Transverse colon (tissue), 4 donors: ENCODE results near the gene EFR3B. TPM values are rescaled to one million over a fixed set of nuclear protein-coding genes. Genes with fewer than 3 reads are reported as not detected.
A peak's percentile ranks its signal among the peaks of the same experiment; 100 is the strongest.

ENCODE experiments used
- DNase-seq: peaks from one replicate; pipeline ENCODE4 v3.0.0-alpha.2; 2019
- H3K27ac ChIP-seq, 4 donors: fragments of 200-600 bp; sonication (generic); 2 replicates each; pipeline ENCODE4 v1.5.1; 2016 to 2018; ENCODE audit warnings: inconsistent platforms in 4 of 4
- H3K27me3 ChIP-seq: fragments of 200-600 bp; sonication (generic); 2 replicates; pipeline ENCODE4 v1.5.1; 2017; ENCODE audit warnings: inconsistent platforms
- H3K36me3 ChIP-seq, 4 donors: fragments of 200-600 bp; sonication (generic); 2 replicates each; pipeline ENCODE4 v1.5.1; 2017 to 2019; ENCODE audit warnings: inconsistent platforms in 4 of 4
- H3K4me1 ChIP-seq, 4 donors: fragments of 200-600 bp; sonication (generic); 2 replicates each; pipeline ENCODE4 v1.5.1; 2017 to 2020; ENCODE audit warnings: inconsistent platforms in 4 of 4
- H3K4me3 ChIP-seq, 4 donors: fragments of 200-600 bp; sonication (generic); 1 replicate in 1 of 4; 2 replicates in 3 of 4; pipeline versions ENCODE4 v1.5.1 to v1.6.1; 2017 to 2019; ENCODE audit warnings: inconsistent platforms in 4 of 4
- H3K9me3 ChIP-seq, 2 donors: fragments of 200-600 bp; sonication (generic); 2 replicates each; pipeline ENCODE4 v1.5.1; 2017 to 2019; ENCODE audit warnings: inconsistent platforms in 2 of 2
- CTCF ChIP-seq, 5 experiments: fragments of 200-600 bp in 3 of 5; fragments of 450-650 bp in 2 of 5; sonication (generic) in 3 of 5; IDR thresholded peaks; 1 replicate in 2 of 5; 2 replicates in 3 of 5; pipeline ENCODE4 v1.5.1; 2016 to 2017; ENCODE audit warnings: antibody characterized with exemption in 5 of 5, inconsistent platforms in 3 of 5, mild to moderate bottlenecking in 2 of 5, moderate library complexity in 1 of 5
- EP300 ChIP-seq: sonication (generic); formaldehyde crosslinking; IDR thresholded peaks from one replicate; pipeline ENCODE4 v1.6.1; 2017; ENCODE audit warnings: antibody characterized with exemption, low read depth
- POLR2A ChIP-seq: fragments of 450-650 bp; IDR thresholded peaks from one replicate; pipeline ENCODE4 v1.6.1; 2016; ENCODE audit warnings: antibody characterized with exemption, mild to moderate bottlenecking, moderate library complexity
- POLR2AphosphoS5 ChIP-seq, 3 donors: sonication (generic); formaldehyde crosslinking; IDR thresholded peaks; one replicate each; pipeline ENCODE4 v1.6.1; 2016; ENCODE audit warnings: antibody characterized with exemption in 3 of 3
- WGBS, 2 donors: methylation state at CpG; one replicate each; pipeline ENCODE4 v1.1.5; 2018; ENCODE audit warnings: low coverage in 1 of 2; 5-methylcytosine and 5-hydroxymethylcytosine counted together
- in situ Hi-C, 4 donors: fragments of 200-750 bp; cut with MboI; loops; one replicate each; pipeline versions ENCODE4 v1.15.0 to v1.15.1; 2017; ENCODE audit warnings: low sequenced_read_pairs in 3 of 4, low pct_ligation_motif_present in 1 of 4, low pct_unique_long_range_greater_than_20kb in 1 of 4
- intact Hi-C: fragments of 100-400 bp; cut with DNase I; formaldehyde crosslinking; loops from one replicate; pipeline ENCODE4 v1.15.1; 2023; ENCODE audit warnings: low total_unique reads
- total RNA-seq, 4 donors: library from RNA; depleted of rRNA; stranded (reverse); fragments of >200 nt; gene quantifications; one replicate each; pipeline ENCODE4 v1.1.0, GENCODE V29; 2016

EFR3B gene
- total RNA-seq, 4 donors from 2014 or later: under 0.01 to 1.4 (median 0.70) TPM

- WGBS, 2 donors: 70 to 74% methylated on average over 3 to 5 of the region's 5 CpGs
- Histone ChIP-seq H3K9me3 (no peaks in the 10 kb centered on the region), H3K4me1 (peaks cover 0 to 16% (median 7%) of the 10 kb centered on the region in 4 donors), H3K36me3 (no peaks in the 10 kb centered on the region), H3K27me3 (no peaks in the 10 kb centered on the region), H3K4me3 (no peak overlapping the region), H3K27ac (no peak overlapping the region)
- DNase-seq: no peak
- intact Hi-C loops (no loop called here), in situ Hi-C loops (no loop called here)
- no peak for TF ChIP-seq CTCF (IDR thresholded peaks at IDR 0.05)
- TF ChIP-seq POLR2A: no peak
These were observed 34.9 kb downstream of the EFR3B start for GRCh38 chr2:25076749-25077148.

GRCh38 chr2:25077789-25078169, 35.9 kb downstream of the EFR3B start:
- Histone ChIP-seq H3K27ac (peak overlapping the region in 1 of 4 donors; percentile 52), H3K36me3 (no peaks in the 10 kb centered on the region), H3K4me1 (peaks cover 0 to 16% (median 7%) of the 10 kb centered on the region in 4 donors), H3K9me3 (no peaks in the 10 kb centered on the region), H3K27me3 (no peaks in the 10 kb centered on the region), H3K4me3 (no peak overlapping the region)
- intact Hi-C loops (no loop called here), in situ Hi-C loops (no loop called here)
- WGBS, 2 donors: 52 to 67% methylated on average over 2 of the region's 2 CpGs
- no peak for DNase-seq
- TF ChIP-seq EP300: no peak
- TF ChIP-seq POLR2A: no peak
- TF ChIP-seq POLR2AphosphoS5 (IDR thresholded peaks at IDR 0.05): no peak

GRCh38 chr2:25078170-25079049, 36.5 kb downstream of the EFR3B start:
- WGBS, 2 donors: 27 to 28% methylated on average over 7 to 16 of the region's 16 CpGs
- Histone ChIP-seq H3K4me1 (peaks cover 0 to 16% (median 7%) of the 10 kb centered on the region in 4 donors), H3K27me3 (no peaks in the 10 kb centered on the region), H3K36me3 (no peaks in the 10 kb centered on the region), H3K9me3 (no peaks in the 10 kb centered on the region), H3K27ac (peak overlapping the region in 3 of 4 donors; percentile 15 to 52 (median 28)), H3K4me3 (no peak overlapping the region)
- DNase-seq: no peak
- intact Hi-C loops: no loop called here
- in situ Hi-C loops: no loop called here
- TF ChIP-seq POLR2A (no peak), CTCF (IDR thresholded peaks at IDR 0.05) (no peak), POLR2AphosphoS5 (IDR thresholded peaks at IDR 0.05) (no peak), EP300 (no peak)

GRCh38 chr2:25079050-25079635, 37.3 kb downstream of the EFR3B start:
- in situ Hi-C loops (no loop called here), intact Hi-C loops (no loop called here)
- H3K4me3 ChIP-seq: no peak overlapping the region
- no peaks in the 10 kb centered on the region for H3K9me3 ChIP-seq
- no peaks in the 10 kb centered on the region for H3K27me3 ChIP-seq
- H3K4me1 ChIP-seq: peaks cover 0 to 16% (median 7%) of the 10 kb centered on the region in 4 donors
- peak overlapping the region in 2 of 4 donors; percentile 15 to 52 for H3K27ac ChIP-seq
- 77% methylated on average over 3 of the region's 3 CpGs; no CpG with 5 or more reads in 1 of the 2 donors for WGBS, 2 donors
- TF ChIP-seq EP300: no peak
- TF ChIP-seq POLR2AphosphoS5 (IDR thresholded peaks at IDR 0.05): no peak
- TF ChIP-seq CTCF (IDR thresholded peaks at IDR 0.05): no peak
- no peak for TF ChIP-seq POLR2A
- DNase-seq: no peak
- H3K36me3 ChIP-seq: no peaks in the 10 kb centered on the region
